ENCODE data around the gene OSGEPL1.
"Not testable (repeated sequence)": the region's sequence is repeated elsewhere in the genome, so short reads cannot be mapped to it uniquely, and the experiment has no call there.

Gene OSGEPL1

GRCh38 chr2:189770590-189771322 lies 8.2 kb upstream of the OSGEPL1 start:
- H3K4me1 Mint-ChIP-seq (ENCODE audit: low read depth): no peaks in the 10 kb centered on the region
- no peaks in the 10 kb centered on the region for H3K27me3 Mint-ChIP-seq
- no peak overlapping the region for H3K4me3 Mint-ChIP-seq
- H3K27ac Mint-ChIP-seq: no peak overlapping the region
- no peaks in the 10 kb centered on the region for H3K9me3 Mint-ChIP-seq (ENCODE audit: low read depth)
- H3K36me3 Mint-ChIP-seq: peaks cover 14% of the 10 kb centered on the region

- H3K4me3 Mint-ChIP-seq: peak overlapping the region; percentile 63
- peaks cover 12% of the 10 kb centered on the region for H3K36me3 Mint-ChIP-seq
- H3K27me3 Mint-ChIP-seq: no peaks in the 10 kb centered on the region
- peaks cover 11% of the 10 kb centered on the region for H3K4me1 Mint-ChIP-seq (ENCODE audit: low read depth)
- no peak overlapping the region for H3K27ac Mint-ChIP-seq
- no peaks in the 10 kb centered on the region for H3K9me3 Mint-ChIP-seq (ENCODE audit: low read depth)
These were observed 1.5 kb upstream of the OSGEPL1 start for GRCh38 chr2:189763908-189764661.

- peak overlapping the region; percentile 93 for H3K4me3 Mint-ChIP-seq
- H3K27ac Mint-ChIP-seq: peak overlapping the region; percentile 94
These were observed 402 bp downstream of the OSGEPL1 start for GRCh38 chr2:189762229-189762550.

GRCh38 chr2:189760154-189760553 lies 2.4 kb downstream of the OSGEPL1 start:
- not testable (repeated sequence) for H3K36me3 Mint-ChIP-seq; H3K9me3 Mint-ChIP-seq (ENCODE audit: low read depth); H3K27me3 Mint-ChIP-seq; H3K4me3 Mint-ChIP-seq; H3K27ac Mint-ChIP-seq
- H3K4me1 Mint-ChIP-seq (ENCODE audit: low read depth): peaks cover 11% of the 10 kb centered on the region

More at GRCh38 chr2:189762229-189762550, 402 bp downstream of the OSGEPL1 start:
- Mint-ChIP-seq H3K4me1 (ENCODE audit: low read depth) (peaks cover 11% of the 10 kb centered on the region), H3K27me3 (no peaks in the 10 kb centered on the region), H3K9me3 (ENCODE audit: low read depth) (no peaks in the 10 kb centered on the region), H3K36me3 (peaks cover 8% of the 10 kb centered on the region)

- Mint-ChIP-seq H3K36me3 (peaks cover 2% of the 10 kb centered on the region), H3K9me3 (ENCODE audit: low read depth) (no peaks in the 10 kb centered on the region), H3K4me3 (no peak overlapping the region), H3K27ac (no peak overlapping the region), H3K4me1 (ENCODE audit: low read depth) (peaks cover 2% of the 10 kb centered on the region), H3K27me3 (no peaks in the 10 kb centered on the region)
These were observed 6.2 kb downstream of the OSGEPL1 start for GRCh38 chr2:189756311-189756952.

GRCh38 chr2:189751080-189751658 lies 11.4 kb downstream of the OSGEPL1 start:
- no peak overlapping the region for H3K4me3 Mint-ChIP-seq
- peaks cover 2% of the 10 kb centered on the region for H3K4me1 Mint-ChIP-seq (ENCODE audit: low read depth)
- H3K36me3 Mint-ChIP-seq: peaks cover 2% of the 10 kb centered on the region
- no peaks in the 10 kb centered on the region for H3K9me3 Mint-ChIP-seq (ENCODE audit: low read depth)
- peak overlapping the region; percentile 17 for H3K27ac Mint-ChIP-seq
- H3K27me3 Mint-ChIP-seq: no peaks in the 10 kb centered on the region

- Mint-ChIP-seq H3K27me3 (no peaks in the 10 kb centered on the region), H3K4me3 (no peak overlapping the region), H3K36me3 (peaks cover 6% of the 10 kb centered on the region), H3K4me1 (ENCODE audit: low read depth) (no peaks in the 10 kb centered on the region), H3K9me3 (ENCODE audit: low read depth) (no peaks in the 10 kb centered on the region), H3K27ac (no peak overlapping the region)
These were observed 33.2 kb downstream of the OSGEPL1 start for GRCh38 chr2:189729430-189729829.

- no peaks in the 10 kb centered on the region for H3K4me1 Mint-ChIP-seq (ENCODE audit: low read depth)
- no peak overlapping the region for H3K27ac Mint-ChIP-seq
- no peak overlapping the region for H3K4me3 Mint-ChIP-seq
- no peaks in the 10 kb centered on the region for H3K27me3 Mint-ChIP-seq
- H3K36me3 Mint-ChIP-seq: peaks cover under 1% of the 10 kb centered on the region
- no peaks in the 10 kb centered on the region for H3K9me3 Mint-ChIP-seq (ENCODE audit: low read depth)
These were observed 35.7 kb downstream of the OSGEPL1 start for GRCh38 chr2:189726849-189727248.

- Mint-ChIP-seq H3K9me3 (ENCODE audit: low read depth) (no peaks in the 10 kb centered on the region), H3K4me3 (no peak overlapping the region), H3K27me3 (no peaks in the 10 kb centered on the region)
These were observed 36.3 kb downstream of the OSGEPL1 start for GRCh38 chr2:189726271-189726670.

GRCh38 chr2:189723192-189723591 lies 39.4 kb downstream of the OSGEPL1 start:
- Mint-ChIP-seq H3K4me1 (ENCODE audit: low read depth) (no peaks in the 10 kb centered on the region), H3K27me3 (no peaks in the 10 kb centered on the region), H3K36me3 (peaks cover 9% of the 10 kb centered on the region), H3K27ac (no peak overlapping the region), H3K9me3 (ENCODE audit: low read depth) (no peaks in the 10 kb centered on the region), H3K4me3 (no peak overlapping the region)

More at GRCh38 chr2:189726271-189726670, 36.3 kb downstream of the OSGEPL1 start:
- no peaks in the 10 kb centered on the region for H3K4me1 Mint-ChIP-seq (ENCODE audit: low read depth)
- H3K36me3 Mint-ChIP-seq: peaks cover 2% of the 10 kb centered on the region
- H3K27ac Mint-ChIP-seq: no peak overlapping the region

GRCh38 chr2:189719571-189719970 lies 43.0 kb downstream of the OSGEPL1 start:
- Mint-ChIP-seq H3K9me3 (ENCODE audit: low read depth) (no peaks in the 10 kb centered on the region), H3K27me3 (no peaks in the 10 kb centered on the region), H3K4me1 (ENCODE audit: low read depth) (no peaks in the 10 kb centered on the region), H3K27ac (no peak overlapping the region), H3K36me3 (peaks cover 11% of the 10 kb centered on the region), H3K4me3 (no peak overlapping the region)

GRCh38 chr2:189717593-189717992 lies 45.0 kb downstream of the OSGEPL1 start:
- H3K9me3 Mint-ChIP-seq (ENCODE audit: low read depth); H3K27me3 Mint-ChIP-seq; H3K4me3 Mint-ChIP-seq; H3K4me1 Mint-ChIP-seq (ENCODE audit: low read depth); H3K27ac Mint-ChIP-seq: not testable (repeated sequence)
- H3K36me3 Mint-ChIP-seq: peaks cover 13% of the 10 kb centered on the region

- Mint-ChIP-seq H3K27me3 (no peaks in the 10 kb centered on the region), H3K27ac (no peak overlapping the region), H3K4me3 (no peak overlapping the region), H3K9me3 (ENCODE audit: low read depth) (no peaks in the 10 kb centered on the region), H3K36me3 (peaks cover 14% of the 10 kb centered on the region), H3K4me1 (ENCODE audit: low read depth) (no peaks in the 10 kb centered on the region)
These were observed 52.9 kb downstream of the OSGEPL1 start for GRCh38 chr2:189709501-189710221.

GRCh38 chr2:189702071-189702470 lies 60.5 kb downstream of the OSGEPL1 start:
- no peaks in the 10 kb centered on the region for H3K27me3 Mint-ChIP-seq
- H3K4me1 Mint-ChIP-seq (ENCODE audit: low read depth): no peaks in the 10 kb centered on the region
- H3K27ac Mint-ChIP-seq: no peak overlapping the region
- H3K36me3 Mint-ChIP-seq: peaks cover 8% of the 10 kb centered on the region
- no peaks in the 10 kb centered on the region for H3K9me3 Mint-ChIP-seq (ENCODE audit: low read depth)
- H3K4me3 Mint-ChIP-seq: no peak overlapping the region

Measured in activated naive CD8-positive, alpha-beta T cell (primary cell).